HG03342 (cell line): ENCODE data around the gene TNPO1.
A peak's percentile ranks its signal among the peaks of the same experiment; 100 is the strongest.

Source experiments
- ATAC-seq: cut with Tn5 transposase; IDR thresholded peaks from one replicate; pipeline ENCODE4 v1.9.1; 2021; ENCODE audit warnings: mild to moderate bottlenecking, moderate library complexity; ENCODE audit not compliant: unreplicated experiment

Gene TNPO1

DNA sequence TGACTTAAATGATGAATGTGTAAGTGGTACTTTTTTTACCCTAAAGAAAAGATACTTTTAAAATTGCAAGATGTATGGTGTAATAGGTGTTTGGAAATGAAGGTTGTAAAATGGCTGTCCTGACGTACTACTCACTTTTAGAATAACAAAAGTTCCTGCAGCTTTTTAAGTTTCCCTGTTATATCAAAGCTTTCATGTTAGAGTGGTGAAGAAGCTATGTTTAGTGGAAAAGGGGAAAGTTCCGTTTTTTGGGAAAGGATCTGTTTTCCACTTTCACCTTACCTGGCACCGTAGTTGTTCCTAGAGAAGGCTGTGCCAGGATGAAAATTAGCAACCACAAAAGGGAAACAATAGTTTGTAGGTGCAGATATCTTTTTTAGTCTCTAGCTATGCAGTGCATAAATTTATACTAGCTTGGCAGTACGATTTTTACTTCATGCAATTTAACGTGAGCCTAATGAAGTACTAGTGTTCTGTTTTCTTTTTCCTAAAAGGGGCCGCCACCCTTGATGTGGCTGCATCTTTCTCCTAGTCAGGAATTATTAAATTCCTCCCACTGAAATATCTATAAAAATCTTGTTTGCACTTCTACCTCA lies 1.3 kb downstream of the TNPO1 start:
- ATAC-seq, result no peak

DNA sequence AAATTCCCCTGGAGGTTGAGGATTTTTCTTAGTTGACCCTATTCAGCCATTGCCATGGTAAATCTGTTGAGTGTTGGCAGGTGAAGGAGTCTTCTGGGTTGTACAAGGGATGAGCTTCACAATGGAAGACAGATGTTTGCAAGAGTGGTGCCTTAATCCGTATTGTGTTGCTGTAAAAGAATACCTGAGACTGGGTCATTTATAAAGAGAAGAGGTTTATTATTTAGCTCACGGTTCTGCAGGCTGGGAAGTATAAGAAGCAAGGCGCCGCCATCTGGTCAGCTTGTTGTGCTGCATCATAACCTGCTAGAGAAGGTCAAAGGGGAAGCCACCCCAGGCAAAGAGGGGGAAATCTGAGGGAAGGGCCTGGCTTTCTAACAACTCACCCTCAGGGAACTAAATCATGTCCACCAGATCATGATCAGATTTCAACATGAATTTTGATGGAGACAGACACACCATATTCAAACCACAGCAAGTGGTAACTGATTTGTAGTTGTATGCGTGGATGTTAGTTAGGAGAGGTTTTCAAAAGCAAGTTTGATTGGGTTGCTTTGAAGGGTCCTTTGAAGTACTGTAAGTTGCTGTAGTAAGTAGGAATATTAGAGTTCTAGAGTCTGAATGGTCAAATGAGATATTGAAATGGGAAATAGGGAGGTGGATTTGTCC lies 2.5 kb downstream of the TNPO1 start:
- ATAC-seq, result peak; percentile 27

DNA sequence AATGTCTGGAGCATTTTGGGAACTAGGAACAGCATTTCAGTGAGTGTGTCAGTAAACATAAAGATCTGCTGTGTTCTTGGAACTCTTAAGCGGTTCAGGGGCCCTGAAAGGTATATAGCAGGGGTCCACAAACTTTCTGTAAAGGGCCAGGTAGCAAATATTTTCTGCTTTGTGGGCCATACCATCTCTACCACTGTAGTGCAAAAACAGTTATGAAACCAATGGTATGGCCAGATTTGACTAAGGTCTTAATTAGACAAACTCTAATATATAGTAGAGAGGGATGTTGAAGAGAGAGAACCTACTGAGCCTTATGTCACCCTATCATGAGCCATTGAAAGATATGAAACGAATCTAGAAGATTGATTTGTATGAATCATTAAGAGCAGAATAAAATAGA lies 5.3 kb downstream of the TNPO1 start:
- no peak for ATAC-seq

DNA sequence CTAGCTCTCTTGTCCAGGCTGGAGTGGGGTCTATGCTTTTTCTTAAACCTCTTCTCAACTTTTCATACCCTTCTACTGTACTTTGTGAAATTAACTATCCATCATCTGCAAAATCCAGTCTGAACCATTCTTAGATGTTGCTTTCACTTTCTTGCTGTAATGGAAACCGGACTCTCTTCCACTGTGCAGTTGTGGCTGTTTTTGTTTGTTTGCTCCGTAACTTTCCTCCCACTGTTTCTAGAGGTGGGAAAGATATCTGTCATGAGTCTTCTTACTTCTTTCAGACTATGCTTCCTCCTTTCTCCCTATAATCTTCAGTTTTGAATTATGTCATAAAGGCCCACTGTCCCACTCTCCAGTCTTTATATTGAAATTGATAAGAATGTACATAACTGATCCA lies 6.5 kb downstream of the TNPO1 start:
- no peak for ATAC-seq

DNA sequence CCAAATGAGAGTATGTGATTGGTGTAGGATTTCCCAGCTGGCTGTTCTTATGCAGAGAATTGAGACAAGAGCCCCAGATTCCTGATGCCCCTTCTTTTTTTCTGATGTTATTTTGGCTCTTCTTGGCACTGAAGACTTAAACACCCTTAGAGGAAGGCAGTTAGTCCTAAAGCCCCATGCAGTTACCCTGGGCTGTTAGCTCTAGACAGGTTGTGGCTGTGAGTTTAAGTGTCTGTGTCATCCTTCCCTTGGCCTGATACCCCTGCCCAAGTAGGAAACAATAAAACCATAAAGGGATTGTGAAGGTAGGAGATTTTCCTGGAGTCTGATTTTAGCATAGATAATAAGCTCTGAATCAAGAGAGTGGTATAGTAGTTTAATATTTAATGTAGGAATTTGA lies 13.2 kb downstream of the TNPO1 start:
- ATAC-seq, result no peak

DNA sequence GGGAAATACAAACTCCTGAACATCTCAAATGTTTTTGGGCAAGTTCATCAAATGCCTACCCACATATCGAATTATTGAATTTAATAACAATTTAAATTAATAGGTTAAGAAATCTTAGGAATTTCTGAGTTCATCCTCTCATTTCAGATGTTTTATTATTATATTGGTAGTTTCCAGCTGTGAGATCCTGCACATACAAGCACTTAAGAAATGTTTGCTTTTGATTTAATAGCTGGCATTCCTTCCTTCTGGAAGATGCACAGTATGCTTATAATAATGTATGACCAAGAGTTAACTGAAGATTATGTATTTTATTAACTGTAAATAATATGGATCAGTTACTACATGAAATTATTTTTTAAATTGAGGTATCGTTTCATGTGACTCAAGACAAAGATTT lies 13.9 kb downstream of the TNPO1 start:
- no peak for ATAC-seq

DNA sequence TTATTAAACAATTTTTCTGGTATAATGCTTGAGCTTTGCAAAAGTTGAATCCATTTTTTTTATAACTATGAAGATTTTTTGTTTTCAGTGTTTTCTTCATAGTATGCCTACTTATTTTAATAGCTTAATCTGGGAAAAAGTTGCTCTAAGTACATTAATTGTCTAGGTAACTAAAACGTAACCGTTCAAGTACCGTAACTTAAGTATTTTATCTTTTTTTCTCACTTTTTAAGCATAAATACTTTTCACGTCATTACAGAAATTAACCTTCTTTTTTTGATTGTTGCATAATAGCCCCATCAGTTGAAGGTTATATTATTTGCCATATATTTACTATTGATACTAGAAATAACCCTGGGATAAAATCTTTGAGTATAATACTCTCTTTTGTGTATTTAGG lies 15.2 kb downstream of the TNPO1 start:
- ATAC-seq, result no peak

DNA sequence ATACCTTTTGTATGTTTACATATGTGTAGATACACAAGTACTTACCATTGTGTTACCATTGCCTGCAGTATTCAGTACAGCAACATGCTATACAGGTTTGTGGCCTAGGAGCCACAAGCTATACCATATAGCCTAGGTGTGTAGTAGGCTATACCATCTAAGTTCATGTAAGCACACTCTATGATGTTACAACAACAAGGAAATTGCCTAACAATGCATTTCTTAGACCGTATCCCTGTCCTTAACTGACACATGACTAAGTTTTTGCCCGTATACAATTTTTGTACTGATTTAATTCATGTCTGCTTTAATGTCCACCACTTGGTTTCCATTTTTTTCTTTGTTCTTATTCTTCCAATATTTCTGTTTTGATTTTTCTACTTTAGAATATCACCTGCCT lies 18.5 kb downstream of the TNPO1 start:
- no peak for ATAC-seq

DNA sequence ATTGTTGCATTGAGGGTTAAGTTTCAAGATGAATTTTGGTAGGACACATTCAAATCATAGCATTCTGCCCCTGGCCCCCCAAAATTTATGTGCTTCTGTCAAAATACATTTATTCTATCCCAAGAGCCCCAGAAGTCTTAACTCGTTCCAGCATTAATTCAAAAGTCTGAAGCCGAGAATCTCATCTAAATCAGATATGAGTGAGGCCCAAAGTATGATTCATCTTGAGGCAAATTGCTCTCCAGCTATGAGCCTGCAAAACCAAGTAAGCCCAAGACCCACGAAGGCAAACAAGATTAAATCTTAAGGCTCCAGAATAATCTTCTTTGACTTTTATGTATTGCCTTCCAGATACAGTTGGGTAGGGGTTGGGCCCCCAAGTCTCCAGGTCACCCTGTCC lies 19.2 kb downstream of the TNPO1 start:
- ATAC-seq, result no peak

DNA sequence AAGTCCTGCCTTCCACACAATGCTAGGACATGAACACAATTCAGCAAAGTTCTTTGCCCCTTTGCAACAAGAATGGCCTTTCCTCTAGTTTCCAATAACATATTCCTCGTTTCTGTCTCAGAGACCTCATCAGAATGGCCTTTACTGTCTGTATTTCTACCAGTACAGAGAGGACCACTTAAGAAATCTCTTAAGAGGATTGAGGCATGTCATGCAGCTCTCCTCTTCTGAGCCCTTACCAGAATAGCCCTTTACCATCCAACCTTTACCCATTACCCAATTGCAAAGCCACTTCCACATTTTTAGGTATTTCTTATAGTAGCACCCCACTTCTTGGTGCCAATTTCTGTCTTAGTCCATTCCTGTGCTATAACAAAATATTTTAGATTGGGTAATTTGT lies 20.3 kb downstream of the TNPO1 start:
- ATAC-seq, result no peak

DNA sequence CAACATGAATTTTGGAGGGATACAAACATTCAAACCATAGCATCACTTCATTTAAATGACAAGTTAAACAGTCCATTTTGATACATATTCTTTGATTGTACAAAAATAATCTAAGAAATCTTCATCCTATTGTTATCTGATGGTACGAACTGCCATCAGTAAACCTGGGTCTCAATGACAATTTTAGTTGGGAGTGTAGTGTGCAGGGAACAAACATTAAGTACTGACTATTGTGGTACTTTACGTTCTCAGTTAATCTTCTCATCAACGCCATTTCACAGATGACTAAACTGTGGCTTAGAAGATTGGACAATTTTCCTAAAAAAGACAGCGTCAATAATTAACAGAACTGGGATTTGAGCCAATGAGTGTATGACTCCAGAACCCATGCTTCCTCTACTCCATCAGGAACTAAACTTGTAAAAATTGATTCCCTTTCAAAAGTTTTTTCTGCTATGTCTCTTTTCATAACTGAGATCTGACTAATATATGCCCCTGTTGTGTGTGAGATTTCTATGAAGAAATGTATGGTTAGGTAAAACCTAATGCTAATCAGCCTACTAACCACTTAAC lies 21.1 kb downstream of the TNPO1 start:
- ATAC-seq, result no peak

DNA sequence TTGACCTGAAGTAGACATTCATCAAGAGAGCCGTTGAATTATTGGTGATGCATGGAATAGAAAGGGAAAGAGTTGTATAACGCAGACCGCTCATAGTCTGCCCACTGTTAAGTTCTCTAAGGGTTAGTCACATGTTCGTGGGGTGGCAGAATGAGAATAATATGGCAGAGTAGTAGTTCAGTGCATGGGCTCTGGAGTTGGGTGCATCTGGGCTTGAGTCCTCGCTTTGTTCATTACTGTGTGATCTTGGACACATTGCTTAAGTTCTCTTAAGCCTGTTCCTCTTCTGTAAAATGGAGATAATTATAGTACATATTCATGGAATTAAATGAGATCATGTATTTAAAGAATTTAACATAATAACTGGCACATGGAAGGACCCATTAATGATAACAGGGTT lies 23.6 kb downstream of the TNPO1 start:
- no peak for ATAC-seq

DNA sequence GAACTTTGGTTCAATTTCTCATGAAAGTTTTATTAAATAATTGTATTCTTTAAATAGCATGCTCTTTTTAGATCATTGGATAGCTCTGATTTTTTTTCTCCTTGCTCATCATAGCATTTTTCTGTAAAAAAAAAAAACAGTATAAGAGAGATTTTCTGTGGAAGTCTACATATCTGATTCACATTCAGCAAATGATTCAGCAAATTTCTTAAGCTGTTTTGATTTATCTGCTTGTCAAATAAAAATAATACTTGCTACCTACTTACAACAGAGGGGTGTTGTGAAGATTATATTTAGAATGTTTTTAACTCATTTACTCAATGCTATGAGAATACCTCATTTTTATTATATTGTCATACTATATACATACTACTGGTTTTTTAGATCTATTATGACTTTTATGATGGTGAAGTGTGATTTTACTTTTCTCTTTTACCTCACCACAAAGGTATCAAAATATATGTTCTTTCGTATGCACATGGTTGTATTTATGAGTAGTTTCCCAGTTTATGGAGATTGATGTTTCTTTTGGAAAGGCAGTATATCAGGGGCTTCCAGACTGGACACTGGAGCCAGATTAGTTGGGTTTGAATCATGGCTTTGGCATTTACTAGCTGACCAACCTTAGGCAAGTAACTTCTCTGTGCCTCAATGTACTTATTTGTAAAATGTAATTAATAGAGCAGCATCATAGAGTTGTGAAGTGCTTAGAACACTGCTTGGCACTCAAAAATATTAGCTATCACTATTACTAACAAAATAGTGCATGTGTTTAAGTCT lies 25.5 kb downstream of the TNPO1 start:
- ATAC-seq, result no peak

DNA sequence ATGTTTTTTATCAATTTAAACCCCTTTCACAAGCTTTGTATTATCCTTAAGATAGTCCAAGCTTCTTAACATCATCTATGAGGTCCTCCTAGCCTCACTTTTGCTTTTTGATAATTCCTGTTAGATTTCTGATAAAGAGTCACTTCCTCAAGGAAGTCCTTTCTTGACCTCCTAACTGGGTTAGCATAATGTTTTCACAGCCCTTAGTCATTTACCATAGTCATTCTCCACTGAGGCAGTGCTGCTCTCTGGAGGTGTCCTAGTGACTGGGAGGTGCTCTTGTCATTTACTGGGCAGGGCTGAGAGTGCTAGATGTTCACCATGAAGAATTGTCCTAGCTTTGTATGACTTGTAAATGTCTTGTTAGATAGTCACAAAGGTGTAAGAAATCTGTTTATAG lies 26.4 kb downstream of the TNPO1 start:
- ATAC-seq, result no peak

DNA sequence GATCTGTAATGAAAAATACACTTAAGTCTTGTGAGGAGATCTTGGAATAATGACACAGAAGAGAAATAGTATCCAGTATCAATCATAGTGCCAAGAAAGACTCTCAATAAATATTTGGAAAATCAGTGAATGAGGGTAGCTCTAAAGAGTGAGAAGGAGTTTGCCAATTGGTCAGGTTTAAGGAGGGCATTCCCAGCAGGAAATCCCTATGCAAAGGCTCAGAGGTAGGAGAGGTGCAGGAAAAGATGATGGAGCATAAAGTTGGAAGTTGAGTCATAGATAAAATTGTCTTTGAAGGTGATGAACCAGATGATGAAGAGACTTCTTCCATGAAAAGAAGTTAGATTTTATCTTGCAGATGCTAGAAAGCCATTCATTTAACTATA lies 27.8 kb downstream of the TNPO1 start:
- ATAC-seq, result no peak

DNA sequence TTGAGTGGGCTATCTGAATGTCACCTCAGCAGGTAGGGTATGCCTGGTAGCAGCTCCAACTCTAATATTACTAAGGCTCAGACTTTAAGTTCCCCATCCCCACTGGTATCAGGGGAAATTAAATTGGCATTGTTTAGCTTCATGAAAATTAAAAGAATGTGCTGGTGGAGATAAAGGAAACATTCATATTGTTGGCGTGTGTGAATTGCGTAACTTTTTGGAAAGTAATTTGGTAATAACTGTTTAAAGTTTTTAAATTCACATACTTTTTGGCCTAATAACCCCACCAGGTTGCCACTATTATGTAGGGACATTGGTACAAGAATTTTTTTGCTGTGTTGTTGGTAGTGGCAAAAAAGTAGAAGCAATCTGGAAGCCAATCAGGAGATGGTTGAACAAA lies 29.4 kb downstream of the TNPO1 start:
- ATAC-seq, result no peak

DNA sequence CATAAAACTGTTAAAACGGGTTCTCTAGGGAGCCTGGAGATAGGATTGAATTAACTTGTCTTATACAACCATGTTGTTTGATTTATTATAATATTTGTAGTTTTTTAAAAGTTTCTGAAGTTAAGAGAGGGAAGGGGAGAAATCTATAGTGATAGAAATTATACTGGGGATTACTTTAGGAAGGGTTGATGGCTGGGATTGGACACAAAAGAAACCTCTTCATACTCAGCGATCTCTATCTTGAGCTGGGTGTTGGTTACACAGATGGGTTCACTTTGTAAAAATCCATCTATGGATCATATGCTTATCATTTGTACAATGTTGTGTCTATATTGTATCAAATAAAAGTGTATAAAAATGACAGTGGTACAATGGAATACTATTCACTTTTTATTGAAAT lies 30.0 kb downstream of the TNPO1 start:
- ATAC-seq, result no peak

DNA sequence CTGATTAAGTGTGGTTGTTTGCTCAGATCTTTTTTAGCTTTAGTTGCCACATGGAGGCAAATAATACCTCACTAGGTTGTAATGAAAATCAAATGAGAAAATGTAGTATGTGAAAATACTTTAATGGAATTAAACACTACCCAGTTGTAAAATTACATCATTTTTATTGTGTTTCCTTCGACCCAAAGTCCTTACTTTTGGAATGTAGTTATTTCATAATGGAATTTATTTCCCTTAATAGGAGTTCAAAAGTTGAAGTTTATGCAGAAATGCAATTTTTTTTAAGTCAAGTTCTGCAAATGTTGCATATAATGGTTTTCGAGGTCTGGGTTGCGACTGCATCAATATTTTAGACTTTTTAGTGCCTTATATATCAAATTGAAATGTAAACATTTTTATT lies 31.0 kb downstream of the TNPO1 start:
- no peak for ATAC-seq

DNA sequence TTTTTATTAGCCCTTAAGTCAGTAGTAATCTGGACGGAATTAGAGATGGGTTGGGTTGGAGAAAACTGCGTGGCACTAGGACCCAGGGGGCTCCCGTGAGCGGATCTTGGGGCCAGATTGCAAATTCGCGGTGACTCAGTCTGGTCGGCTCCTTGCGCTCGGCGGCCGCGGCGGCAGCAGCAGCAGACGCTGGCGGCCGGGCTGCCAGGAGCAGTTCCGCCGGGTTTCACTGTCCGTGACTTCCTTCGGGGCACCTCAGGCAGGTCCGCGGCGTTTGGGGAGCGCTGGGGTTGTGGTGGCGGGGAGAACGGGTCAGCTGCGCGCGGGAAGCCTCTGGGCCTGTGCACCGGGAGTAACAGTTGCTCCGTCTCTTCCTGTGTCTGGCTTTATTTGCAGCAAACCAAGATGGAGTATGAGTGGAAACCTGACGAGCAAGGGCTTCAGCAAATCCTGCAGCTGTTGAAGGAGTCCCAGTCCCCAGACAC lies 31.6 kb downstream of the TNPO1 start:
- peak; percentile 80 for ATAC-seq

DNA sequence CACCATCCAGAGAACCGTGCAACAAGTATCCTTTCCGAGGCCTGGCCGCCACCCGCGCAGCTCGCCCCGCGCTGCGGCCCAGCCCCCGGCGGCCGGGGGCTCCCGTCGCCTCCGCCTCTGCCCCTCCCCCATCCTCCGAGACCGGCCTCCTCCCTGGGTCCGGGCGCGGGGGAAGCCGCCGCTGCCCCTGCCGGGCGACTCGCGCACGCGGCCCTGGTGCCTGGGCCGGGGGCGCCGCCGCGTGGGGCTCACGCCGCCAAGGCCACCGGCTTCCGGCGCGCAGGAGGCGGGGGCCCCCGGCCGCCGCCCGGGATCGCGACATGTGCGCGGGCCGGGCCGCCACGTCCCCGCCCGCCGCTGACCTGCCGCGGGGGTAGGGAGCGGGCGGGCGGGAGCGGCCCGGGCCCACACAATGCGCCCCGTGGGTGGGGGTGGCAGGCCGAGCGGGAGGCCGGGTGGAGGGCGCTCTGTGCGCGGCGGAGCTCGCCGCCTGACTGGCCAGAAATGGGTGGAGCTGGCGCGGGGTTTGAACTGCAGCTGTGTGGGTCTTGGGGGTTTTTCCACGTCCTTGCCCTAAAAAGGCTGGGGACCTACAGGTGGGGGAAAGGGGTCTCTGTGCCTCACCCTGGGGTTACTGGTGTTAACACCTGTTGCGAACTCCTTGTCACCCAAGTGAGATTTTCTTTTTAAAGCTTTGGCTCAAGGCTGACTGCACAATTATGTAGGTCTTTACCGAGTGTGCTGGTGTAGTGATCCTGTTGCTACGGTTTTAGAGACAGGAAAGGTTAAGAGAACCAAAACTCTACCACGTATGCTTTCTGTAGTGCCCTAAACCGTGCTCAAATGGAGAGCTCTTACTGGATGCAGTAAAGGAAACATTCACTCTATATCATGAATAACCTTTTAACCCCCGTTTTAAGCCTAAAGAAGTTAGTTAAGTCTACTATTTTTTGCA lies 32.3 kb downstream of the TNPO1 start:
- peak; percentile 47 for ATAC-seq

DNA sequence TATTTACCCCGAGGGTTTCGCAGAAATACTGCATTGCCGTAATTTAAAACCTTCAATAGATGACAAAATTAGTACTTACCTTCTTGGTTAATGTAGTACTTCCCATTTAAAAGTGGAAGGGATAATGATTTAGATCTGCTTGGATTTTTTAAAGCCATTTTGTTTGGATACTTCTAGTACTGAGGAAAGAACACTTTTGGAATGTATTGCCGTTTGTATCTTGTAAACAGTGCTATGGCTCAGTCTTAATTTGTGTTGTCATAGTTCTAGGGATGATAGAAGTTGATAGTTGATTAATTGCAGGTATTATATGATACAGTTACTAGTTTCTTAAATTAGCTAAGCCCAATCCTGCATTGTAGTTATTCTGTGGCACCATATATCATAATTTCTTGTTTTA lies 33.1 kb downstream of the TNPO1 start:
- ATAC-seq, result no peak
